ENCODE data around the gene CAMSAP3. TPM values are rescaled to one million over a fixed set of nuclear protein-coding genes. Genes with fewer than 3 reads are reported as not detected.
A peak's percentile ranks its signal among the peaks of the same experiment; 100 is the strongest.

The CAMSAP3 gene
- total RNA-seq, 3 donors from 2014 or later (not counting 1 experiment from before 2014, with no cell fraction given): 0.24 to 0.34 TPM; not detected in 1

- WGBS (ENCODE audit: insufficient coverage): 78% methylated on average over 16 of the region's 16 CpGs
- Mint-ChIP-seq H3K9me3 (peaks cover 0 to 2% of the 10 kb centered on the region in 2 donors), H3K4me1 (peaks cover 14 to 59% of the 10 kb centered on the region in 2 donors), H3K27ac (peak overlapping the region; percentile 84 to 94), H3K4me3 (peak overlapping the region; percentile 88), H3K27me3 (ENCODE audit: low read depth in 2 of 2) (no peaks in the 10 kb centered on the region), H3K36me3 (no peaks in the 10 kb centered on the region)
- peak overlapping the region; percentile 78 for H3K4me3 ChIP-seq (ENCODE audit: low read length)
- no peak for DNase-seq
- H3K27ac ChIP-seq (ENCODE audit: low read length): peak overlapping the region; percentile 96
- no peaks in the 10 kb centered on the region for H3K27me3 ChIP-seq (ENCODE audit: control insufficient read depth, insufficient read depth, low read length)
- peaks cover 6% of the 10 kb centered on the region for H3K36me3 ChIP-seq (ENCODE audit: control insufficient read depth, insufficient read depth, low read length)
- no peak for ATAC-seq
- peaks cover 37% of the 10 kb centered on the region for H3K4me1 ChIP-seq (ENCODE audit: control insufficient read depth, insufficient read depth, low read length)
- intact Hi-C loops (cut with micrococcal nuclease): loop anchor here (10.0 kb wide), 1 partner anchor 48 kb away; the partner anchor contains the start of gene TRAPPC5
- H3K9me3 ChIP-seq (ENCODE audit: control insufficient read depth, insufficient read depth, low read length): no peaks in the 10 kb centered on the region
- TF ChIP-seq CTCF (IDR thresholded peaks at IDR 0.05): no peak
Observed at GRCh38 chr19:7636317-7636690, 40.6 kb downstream of the CAMSAP3 start.

- H3K4me3 ChIP-seq (ENCODE audit: low read length): peak within 1 kb of the TSS; percentile 78
- Mint-ChIP-seq H3K27ac (peak within 1 kb of the TSS; percentile 84 to 94), H3K4me3 (peak within 1 kb of the TSS; percentile 88), H3K4me1 (peaks cover 14 to 55% of the 10 kb centered on the region in 2 donors), H3K36me3 (no peaks in the 10 kb centered on the region), H3K27me3 (ENCODE audit: low read depth in 2 of 2) (no peaks in the 10 kb centered on the region), H3K9me3 (peaks cover 0 to 2% of the 10 kb centered on the region in 2 donors)
- TF ChIP-seq CTCF (IDR thresholded peaks at IDR 0.05): peak; percentile 9
- peaks cover 37% of the 10 kb centered on the region for H3K4me1 ChIP-seq (ENCODE audit: control insufficient read depth, insufficient read depth, low read length)
- peak within 1 kb of the TSS; percentile 96 for H3K27ac ChIP-seq (ENCODE audit: low read length)
- H3K27me3 ChIP-seq (ENCODE audit: control insufficient read depth, insufficient read depth, low read length): no peaks in the 10 kb centered on the region
- DNase-seq (peak; percentile 90 to 96), ATAC-seq (peak; percentile 96 to 98 (median 97))
- peaks cover 4% of the 10 kb centered on the region for H3K36me3 ChIP-seq (ENCODE audit: control insufficient read depth, insufficient read depth, low read length)
- H3K9me3 ChIP-seq (ENCODE audit: control insufficient read depth, insufficient read depth, low read length): no peaks in the 10 kb centered on the region
- intact Hi-C loops (cut with micrococcal nuclease): loop anchor here (10.0 kb wide), 1 partner anchor 48 kb away; the partner anchor contains the start of gene TRAPPC5
- 3% methylated on average over 61 of the region's 61 CpGs for WGBS (ENCODE audit: insufficient coverage)
Observed at GRCh38 chr19:7636691-7637373, 41.2 kb downstream of the CAMSAP3 start, which contains the start of gene STXBP2. Gene STXBP2 (plus strand): TSS chr19:7637110. CDS start chr19:7637150, 40 bp downstream.

GRCh38 chr19:7637374-7638256 is 42.0 kb downstream of the CAMSAP3 start:
- no peaks in the 10 kb centered on the region for H3K27me3 ChIP-seq (ENCODE audit: control insufficient read depth, insufficient read depth, low read length)
- Mint-ChIP-seq H3K27ac (peak overlapping the region; percentile 84 to 94), H3K27me3 (ENCODE audit: low read depth in 2 of 2) (no peaks in the 10 kb centered on the region), H3K4me1 (peaks cover 14 to 50% of the 10 kb centered on the region in 2 donors), H3K9me3 (peaks cover 0 to 2% of the 10 kb centered on the region in 2 donors), H3K4me3 (peak overlapping the region; percentile 88), H3K36me3 (no peaks in the 10 kb centered on the region)
- WGBS (ENCODE audit: insufficient coverage): 33% methylated on average over 25 of the region's 30 CpGs
- TF ChIP-seq CTCF (IDR thresholded peaks at IDR 0.05): no peak
- no peaks in the 10 kb centered on the region for H3K9me3 ChIP-seq (ENCODE audit: control insufficient read depth, insufficient read depth, low read length)
- H3K4me3 ChIP-seq (ENCODE audit: low read length): peak overlapping the region; percentile 78
- peaks cover 37% of the 10 kb centered on the region for H3K4me1 ChIP-seq (ENCODE audit: control insufficient read depth, insufficient read depth, low read length)
- H3K27ac ChIP-seq (ENCODE audit: low read length): peak overlapping the region; percentile 96
- H3K36me3 ChIP-seq (ENCODE audit: control insufficient read depth, insufficient read depth, low read length): peaks cover 9% of the 10 kb centered on the region
- DNase-seq (peak in 1 of 2 donors; percentile 39), ATAC-seq (peak; percentile 23 to 60 (median 27))
- intact Hi-C loops (cut with micrococcal nuclease): loop anchor here (10.0 kb wide), 1 partner anchor 47 kb away; the partner anchor contains the start of gene TRAPPC5
